ENCODE data around the gene CCL14. TPM values are rescaled to one million over a fixed set of nuclear protein-coding genes. Genes with fewer than 3 reads are reported as not detected.

CCL14 gene
- total RNA-seq = 10 to 100 TPM; 19.5 to 33.4 TPM

DNA sequence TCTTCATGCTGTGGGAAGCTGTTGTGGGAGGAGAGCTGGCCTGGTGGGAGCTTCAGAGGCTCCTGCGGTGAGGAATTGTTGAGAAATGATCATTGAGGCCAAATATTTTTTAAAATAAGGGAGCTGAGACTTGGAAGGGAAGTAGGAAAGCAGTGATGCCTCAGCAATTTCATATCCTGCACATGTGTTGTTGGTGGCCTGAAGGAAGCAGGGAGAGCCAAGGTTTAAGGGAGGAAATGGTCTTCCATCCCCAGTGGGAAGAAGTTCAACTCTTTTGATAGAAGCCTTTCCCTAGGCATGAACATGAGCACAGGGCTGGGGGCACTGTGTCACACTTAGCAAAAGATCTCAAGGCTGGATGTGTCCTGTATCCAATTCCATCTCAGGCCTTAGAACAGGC lies at the start of gene CCL14:
Gene CCL14, minus strand, starts transcription at position 87 of the 400 bp plus-strand sequence. Its CDS starts 80 bp downstream, at position 7.
- no peaks in the 10 kb centered on the region for H3K4me1 ChIP-seq (ENCODE audit: control insufficient read depth in 1 of 2, low read depth in 2 of 2)
- H3K36me3 ChIP-seq = no peaks in the 10 kb centered on the region
- TF ChIP-seq CTCF (IDR thresholded peaks at IDR 0.05) = no peak
- H3K9me3 ChIP-seq = no peaks in the 10 kb centered on the region
- ATAC-seq (ENCODE audit: insufficient number of reproducible peaks, low FRiP score, low read depth) (no peak), DNase-seq (ENCODE audit: low spot score) (no peak)
- H3K4me3 ChIP-seq = no peak within 1 kb of the TSS
- no peaks in the 10 kb centered on the region for H3K27me3 ChIP-seq (replicated peaks; ENCODE audit: insufficient read depth)
- no peak within 1 kb of the TSS for H3K27ac ChIP-seq

- Histone ChIP-seq H3K9me3 (no peaks in the 10 kb centered on the region), H3K36me3 (no peaks in the 10 kb centered on the region), H3K4me1 (ENCODE audit: control insufficient read depth in 1 of 2, low read depth in 2 of 2) (no peaks in the 10 kb centered on the region), H3K27ac (no peak overlapping the region), H3K27me3 (replicated peaks; ENCODE audit: insufficient read depth) (no peaks in the 10 kb centered on the region), H3K4me3 (no peak overlapping the region)
- no peak for ATAC-seq (ENCODE audit: insufficient number of reproducible peaks, low FRiP score, low read depth)
- DNase-seq (ENCODE audit: low spot score) = no peak
- TF ChIP-seq CTCF (IDR thresholded peaks at IDR 0.05) = no peak
Observed at GRCh38 chr17:36036235-36036634, 49.7 kb upstream of the CCL14 start.

DNA sequence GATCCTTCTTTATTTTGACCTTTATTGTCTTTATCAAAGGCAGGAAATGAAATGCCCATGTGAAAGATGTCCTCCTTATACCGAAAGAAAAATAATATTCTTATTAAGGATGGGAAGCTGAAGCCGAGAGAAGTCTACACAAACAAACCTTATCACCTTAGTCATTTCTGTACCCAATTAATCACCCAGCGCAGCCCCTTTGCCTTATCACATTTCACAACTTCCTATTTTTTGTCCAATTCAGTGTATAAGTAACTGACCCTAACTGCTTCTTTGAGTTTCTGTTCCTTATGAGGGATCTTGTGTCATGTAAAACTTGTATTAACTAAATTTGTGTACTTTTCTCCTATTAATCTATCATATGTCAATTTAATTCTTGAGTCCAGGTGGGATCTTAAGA lies 47.6 kb upstream of the CCL14 start:
- Histone ChIP-seq H3K9me3 (no peaks in the 10 kb centered on the region), H3K4me3 (no peak overlapping the region), H3K36me3 (no peaks in the 10 kb centered on the region), H3K4me1 (ENCODE audit: control insufficient read depth in 1 of 2, low read depth in 2 of 2) (no peaks in the 10 kb centered on the region), H3K27ac (no peak overlapping the region), H3K27me3 (replicated peaks; ENCODE audit: insufficient read depth) (no peaks in the 10 kb centered on the region)
- DNase-seq (ENCODE audit: low spot score) (no peak), ATAC-seq (ENCODE audit: insufficient number of reproducible peaks, low FRiP score, low read depth) (no peak)
- no peak for TF ChIP-seq CTCF (IDR thresholded peaks at IDR 0.05)

- no peak overlapping the region for H3K4me3 ChIP-seq
- no peaks in the 10 kb centered on the region for H3K27me3 ChIP-seq (replicated peaks; ENCODE audit: insufficient read depth)
- no peak for TF ChIP-seq CTCF (IDR thresholded peaks at IDR 0.05)
- no peaks in the 10 kb centered on the region for H3K36me3 ChIP-seq
- H3K27ac ChIP-seq = no peak overlapping the region
- ATAC-seq (ENCODE audit: insufficient number of reproducible peaks, low FRiP score, low read depth) = no peak
- H3K4me1 ChIP-seq (ENCODE audit: control insufficient read depth in 1 of 2, low read depth in 2 of 2) = no peaks in the 10 kb centered on the region
- DNase-seq (ENCODE audit: low spot score) = no peak
- no peaks in the 10 kb centered on the region for H3K9me3 ChIP-seq
Observed at GRCh38 chr17:36030956-36031355, 44.4 kb upstream of the CCL14 start.

DNA sequence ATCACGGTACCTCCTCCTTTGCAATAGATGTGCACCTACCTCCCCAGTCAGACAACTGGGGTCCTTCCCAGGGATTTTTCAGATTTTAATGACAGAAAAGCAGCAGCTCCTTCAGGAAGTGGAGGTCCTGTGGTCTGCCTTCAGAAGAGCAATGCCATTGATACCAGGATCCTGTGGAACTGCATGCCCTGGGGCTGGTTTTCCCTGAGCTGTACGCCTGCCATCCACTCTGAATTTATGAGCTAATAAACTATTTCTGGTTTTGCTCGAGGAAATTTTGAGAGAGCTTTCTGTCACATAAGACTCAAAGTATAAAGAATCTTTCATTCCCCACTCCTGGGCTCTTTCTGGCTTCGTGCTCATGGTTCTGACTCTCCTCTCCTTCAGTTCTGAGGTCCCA lies 41.2 kb upstream of the CCL14 start:
- H3K9me3 ChIP-seq = no peaks in the 10 kb centered on the region
- H3K27me3 ChIP-seq (replicated peaks; ENCODE audit: insufficient read depth) = no peaks in the 10 kb centered on the region
- no peak overlapping the region for H3K27ac ChIP-seq
- ATAC-seq (ENCODE audit: insufficient number of reproducible peaks, low FRiP score, low read depth) (no peak), DNase-seq (ENCODE audit: low spot score) (no peak)
- TF ChIP-seq CTCF (IDR thresholded peaks at IDR 0.05) = no peak
- H3K4me3 ChIP-seq = no peak overlapping the region
- no peaks in the 10 kb centered on the region for H3K36me3 ChIP-seq
- H3K4me1 ChIP-seq (ENCODE audit: control insufficient read depth in 1 of 2, low read depth in 2 of 2) = no peaks in the 10 kb centered on the region
